NCI-H1930 (cell line): ENCODE data around the gene B4GALT5.

Experiments
- DNase-seq, 2 experiments: peaks; one replicate each; lab custom pipeline; 2025; lab: John Stamatoyannopoulos, UW

B4GALT5 gene

DNA sequence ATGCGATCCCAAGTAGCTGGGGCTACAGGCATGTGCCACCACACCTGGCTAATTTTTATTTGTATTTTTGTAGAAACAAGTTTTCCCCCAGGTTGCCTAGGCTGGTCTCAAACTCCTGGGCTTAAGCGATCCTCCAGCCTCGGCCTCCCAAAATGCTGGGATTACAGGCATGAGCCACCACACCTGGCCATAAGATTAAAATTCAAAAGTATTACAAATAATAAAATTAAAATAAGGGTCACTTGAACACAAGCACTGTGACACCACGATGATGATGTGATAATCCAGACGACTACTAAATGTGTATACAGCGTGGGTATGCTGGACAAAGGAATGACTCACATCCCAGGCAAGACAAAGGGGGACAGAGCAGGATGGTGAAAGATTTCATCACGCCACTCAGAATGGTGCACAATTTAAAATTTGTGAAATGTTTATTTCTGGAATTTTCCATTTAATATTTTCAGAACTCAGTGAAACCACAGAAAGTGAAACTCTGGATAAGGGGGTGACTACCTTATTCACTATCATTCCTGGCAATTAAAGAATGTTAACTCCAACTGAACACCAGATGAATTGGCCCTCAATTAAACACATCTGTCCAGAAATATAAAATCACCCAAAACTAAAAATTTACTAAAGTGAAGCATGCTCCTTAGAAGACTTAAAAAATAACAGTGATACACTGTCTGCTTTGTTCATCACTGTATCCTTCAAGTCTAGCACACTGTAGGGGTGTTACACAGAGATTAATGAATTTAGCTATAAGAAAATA lies 13.1 kb downstream of the B4GALT5 start:
- DNase-seq, result peak in 1 of 2 experiments; percentile 52

DNA sequence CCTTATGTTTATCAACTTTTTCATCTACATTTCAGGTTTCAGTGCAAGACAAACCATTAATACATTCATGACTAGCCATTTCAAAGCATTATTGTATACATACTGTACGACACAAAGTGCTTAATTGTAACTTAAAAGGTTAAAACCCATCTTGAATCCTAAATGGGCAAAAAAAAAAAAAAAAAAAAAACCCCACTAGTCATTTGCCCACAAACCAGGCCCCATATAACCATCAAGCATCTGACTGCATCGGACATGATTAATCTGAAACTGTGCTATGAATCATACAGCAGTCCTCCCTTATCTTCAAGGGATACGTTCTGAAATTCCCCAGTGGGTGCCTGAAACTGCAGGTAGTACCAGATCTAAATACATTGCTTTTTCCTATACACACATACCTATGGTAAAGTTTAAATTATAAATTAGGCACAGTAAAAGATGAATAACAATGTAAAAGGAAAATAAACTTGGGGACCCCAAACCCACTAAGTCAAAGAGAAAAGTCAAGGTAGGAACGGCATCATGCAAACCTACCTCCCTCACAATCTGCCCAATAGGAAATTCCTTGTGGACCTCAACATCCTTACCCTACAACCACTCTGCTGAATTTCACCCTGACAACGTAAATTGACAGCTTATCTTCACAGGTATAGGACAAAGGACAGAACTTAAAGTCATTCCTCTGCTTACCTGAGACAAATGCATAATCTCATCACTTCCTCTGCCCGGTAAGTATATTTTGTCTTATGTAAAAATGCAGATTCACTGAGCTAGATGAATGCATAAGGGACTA lies 14.3 kb downstream of the B4GALT5 start:
- no peak for DNase-seq

DNA sequence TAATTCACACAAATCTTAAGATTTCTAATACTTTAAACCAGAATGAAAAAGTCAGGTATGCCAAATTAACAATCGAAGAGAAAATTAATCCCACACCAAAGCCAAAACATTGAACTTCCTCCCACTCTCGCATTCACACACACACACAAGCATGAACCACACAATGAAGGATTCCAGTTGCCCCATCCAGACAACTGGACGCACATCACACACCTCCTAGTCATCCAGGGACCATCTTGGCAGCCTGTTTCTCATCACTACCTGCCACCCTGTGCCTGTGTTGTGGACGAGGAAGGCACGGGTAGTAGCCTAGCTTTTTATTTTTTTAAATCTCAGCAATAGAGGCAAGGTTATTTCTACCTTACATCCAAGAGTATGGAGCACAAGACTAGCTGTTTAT lies 15.2 kb downstream of the B4GALT5 start:
- DNase-seq, result no peak

DNA sequence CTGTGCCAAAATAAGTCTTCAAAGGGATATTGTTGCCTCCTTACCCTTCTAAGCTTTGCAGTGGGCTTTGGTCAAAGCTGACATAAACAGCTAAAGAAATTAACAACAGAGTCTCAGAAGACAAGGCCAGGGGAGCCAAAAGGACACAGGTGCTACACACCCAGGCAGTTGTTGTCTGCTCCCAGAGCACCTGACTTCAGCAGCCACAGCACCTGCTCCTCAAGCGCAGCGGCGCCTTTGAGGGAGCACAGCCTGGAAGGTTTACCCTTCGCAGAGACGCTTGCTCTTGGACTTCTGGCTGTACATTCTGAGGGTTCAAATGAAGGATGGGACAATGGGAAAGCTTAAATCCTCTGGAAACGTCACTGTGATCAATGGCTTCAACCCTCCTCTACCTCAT lies 16.6 kb downstream of the B4GALT5 start:
- peak; percentile 26 to 41 for DNase-seq

DNA sequence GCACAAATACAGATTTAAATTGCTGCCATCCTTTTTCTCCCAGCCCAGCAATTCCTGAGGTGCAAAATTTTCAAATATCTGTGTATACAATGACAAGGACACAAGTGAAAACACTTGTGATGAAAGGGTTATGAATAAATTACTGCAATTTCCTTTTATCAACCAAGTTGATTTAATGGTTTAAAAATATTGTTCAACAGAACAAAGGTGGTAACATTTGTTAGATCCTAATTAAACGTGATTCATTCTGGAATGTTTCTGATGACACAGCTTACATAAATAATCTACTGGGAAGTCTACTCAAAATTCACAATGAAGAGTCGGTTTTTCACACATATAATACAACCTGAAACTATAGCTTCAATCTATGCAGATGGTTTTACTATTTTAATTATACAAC lies 17.1 kb downstream of the B4GALT5 start:
- no peak for DNase-seq

DNA sequence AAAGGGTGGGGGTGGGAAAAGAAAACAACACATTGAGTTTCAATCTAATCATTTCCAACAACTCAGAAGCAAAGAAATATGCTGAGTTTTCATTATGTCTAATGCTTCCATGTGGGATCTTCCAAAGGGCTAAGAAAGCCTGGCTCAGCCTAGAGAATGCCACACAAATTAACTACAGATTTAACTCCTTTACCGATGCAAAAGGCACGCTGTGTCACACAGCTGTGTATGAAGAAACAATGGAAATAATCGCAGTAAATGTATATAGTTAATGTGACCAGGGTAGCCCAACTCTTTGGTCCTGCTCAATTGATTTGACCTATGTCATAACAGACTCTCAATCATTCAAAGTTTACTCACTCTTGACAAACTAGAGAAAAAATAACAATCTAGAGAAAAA lies 17.8 kb downstream of the B4GALT5 start:
- no peak for DNase-seq

DNA sequence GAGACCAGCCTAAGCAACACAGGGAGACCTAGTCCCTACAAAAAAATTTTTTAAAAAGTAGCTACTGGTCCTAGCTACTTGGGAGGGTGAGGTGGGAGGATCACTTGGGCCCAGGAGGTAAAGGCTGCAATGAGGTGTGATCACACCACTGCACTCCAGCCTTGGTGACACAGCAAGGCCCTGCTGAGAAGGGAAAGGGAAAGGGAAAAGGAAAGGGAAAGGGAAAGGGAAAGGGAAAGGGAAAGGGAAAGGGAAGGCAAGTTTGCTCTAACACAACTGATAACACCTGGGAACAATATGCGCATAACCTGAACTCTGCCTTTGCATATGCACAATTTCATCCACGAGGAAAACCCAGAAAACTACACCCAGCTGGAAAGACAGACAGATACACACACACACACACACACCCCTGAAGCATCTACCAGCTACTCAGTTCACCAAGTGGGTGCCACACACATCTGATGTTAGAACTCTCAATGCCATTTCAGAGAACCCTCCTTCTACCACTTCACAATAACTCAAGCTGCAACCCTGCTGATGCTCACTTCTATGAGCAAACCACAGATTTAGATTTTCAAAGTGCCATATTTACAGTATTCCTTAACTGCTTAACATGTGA lies 19.1 kb downstream of the B4GALT5 start:
- no peak for DNase-seq

DNA sequence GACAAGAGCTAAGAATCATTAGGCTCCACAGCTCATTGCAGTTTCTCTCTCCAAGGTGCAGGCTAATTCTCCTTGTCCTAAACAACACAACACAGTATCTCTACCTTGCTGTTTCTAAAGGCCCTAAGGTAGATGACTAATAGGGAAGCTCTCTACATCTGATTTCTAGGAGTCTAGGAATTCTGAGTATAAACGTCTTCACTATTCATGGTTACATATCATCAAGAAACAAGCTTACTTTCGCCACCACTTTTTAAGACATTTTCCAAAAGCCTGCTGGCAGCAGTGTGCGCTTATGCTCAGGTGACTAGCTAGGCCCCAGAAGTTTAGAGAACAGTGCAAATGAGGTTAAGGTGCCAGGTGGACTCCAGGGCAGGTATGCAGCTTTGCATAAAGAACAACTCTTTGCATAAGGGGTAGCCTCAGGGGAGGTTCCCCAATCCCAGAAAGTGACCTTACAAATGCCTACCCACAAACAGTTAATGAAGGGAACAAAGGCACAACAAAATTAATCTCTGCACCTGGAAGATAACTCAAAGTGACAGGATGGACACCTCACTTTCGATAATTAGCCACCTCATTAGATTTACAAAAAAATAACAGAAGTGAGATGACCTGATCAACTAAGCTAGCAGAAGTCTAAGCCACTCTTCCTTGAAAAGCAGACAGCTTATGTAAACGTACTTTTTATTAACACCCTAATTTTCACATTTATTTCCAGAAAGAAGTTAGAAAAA lies 20.1 kb downstream of the B4GALT5 start:
- no peak for DNase-seq

DNA sequence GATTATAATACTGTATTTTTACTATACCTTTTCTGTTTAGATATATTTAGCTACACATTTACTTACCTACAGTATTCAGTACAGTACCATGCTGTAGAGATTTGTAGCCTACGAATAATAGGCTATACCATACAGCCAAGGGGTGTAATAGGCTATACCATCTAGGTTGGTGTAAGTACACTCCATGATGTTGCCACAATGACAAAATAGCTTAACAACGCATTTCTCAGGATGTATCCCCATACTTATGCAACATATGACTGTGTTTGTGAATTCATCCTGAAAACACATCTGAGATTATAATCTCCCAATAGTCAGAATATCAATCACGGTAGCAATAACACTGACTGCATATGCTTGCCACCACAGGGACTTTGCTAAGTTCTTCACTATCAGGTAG lies 20.7 kb downstream of the B4GALT5 start:
- DNase-seq, result no peak

DNA sequence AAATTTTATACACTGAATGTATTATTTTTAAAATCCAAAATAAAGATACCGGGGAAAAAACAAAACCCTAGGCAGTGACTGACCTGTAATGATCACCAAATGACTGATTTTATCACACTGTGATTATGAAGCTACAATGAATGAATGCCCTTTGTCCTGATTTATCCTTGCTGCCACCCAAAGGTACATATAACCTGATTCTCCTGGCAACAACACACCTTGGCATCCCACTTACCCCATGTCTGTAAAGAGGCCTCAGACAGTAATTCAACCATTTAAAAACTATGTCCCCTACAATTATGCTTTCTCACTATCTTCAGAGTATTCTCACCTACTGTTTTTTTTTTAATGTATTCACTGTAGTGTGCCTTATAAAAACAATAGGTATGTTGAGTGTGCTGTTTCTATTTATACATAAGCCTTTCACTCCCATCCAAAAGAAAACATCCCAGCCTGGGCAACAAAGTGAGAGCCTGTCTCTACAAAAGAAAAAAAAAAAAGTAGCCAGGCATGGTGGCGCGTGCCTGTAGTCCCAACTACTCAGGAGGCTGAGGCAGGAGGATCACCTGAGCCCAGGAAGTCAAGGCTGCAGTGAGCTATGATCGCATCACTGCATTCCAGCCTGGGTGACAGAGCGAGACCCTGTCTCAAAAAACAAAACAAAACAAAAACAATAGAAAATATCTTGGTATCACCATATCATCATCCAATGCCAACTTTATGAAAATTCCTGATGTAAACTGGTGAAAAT lies 21.7 kb downstream of the B4GALT5 start:
- no peak for DNase-seq

DNA sequence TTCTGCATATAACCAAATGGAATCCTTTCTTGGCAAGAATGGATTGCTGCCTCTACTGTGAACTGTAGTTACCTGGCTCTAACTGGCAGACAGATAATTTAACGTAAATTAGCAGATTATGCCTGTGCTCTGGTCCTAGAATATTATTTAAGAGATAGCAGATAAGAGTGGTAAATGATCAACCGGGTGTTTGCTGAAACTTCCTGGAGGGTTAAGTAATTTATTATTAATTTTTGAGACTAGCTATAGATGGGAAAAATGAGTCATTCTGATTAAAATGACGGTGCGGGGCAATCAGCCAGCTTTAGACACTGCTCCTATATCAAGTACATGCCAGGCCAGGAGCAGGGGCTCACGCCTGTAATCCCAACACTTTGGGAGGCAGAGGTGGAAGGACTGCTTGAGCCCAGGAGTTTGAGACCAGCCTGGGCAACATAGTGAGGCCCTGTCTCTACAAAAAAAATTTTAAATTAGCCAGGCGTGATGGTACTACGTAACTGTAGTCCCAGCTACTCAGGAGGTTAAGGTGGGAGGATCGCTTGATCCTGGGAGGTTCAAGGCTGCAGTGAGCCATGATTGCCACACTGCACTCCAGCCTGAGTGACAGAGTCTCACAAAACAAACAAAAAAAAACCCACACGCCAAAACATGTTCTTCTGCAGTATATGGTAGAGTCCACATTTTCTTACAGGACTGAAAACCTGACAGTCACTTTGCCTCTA lies 22.6 kb downstream of the B4GALT5 start:
- no peak for DNase-seq

DNA sequence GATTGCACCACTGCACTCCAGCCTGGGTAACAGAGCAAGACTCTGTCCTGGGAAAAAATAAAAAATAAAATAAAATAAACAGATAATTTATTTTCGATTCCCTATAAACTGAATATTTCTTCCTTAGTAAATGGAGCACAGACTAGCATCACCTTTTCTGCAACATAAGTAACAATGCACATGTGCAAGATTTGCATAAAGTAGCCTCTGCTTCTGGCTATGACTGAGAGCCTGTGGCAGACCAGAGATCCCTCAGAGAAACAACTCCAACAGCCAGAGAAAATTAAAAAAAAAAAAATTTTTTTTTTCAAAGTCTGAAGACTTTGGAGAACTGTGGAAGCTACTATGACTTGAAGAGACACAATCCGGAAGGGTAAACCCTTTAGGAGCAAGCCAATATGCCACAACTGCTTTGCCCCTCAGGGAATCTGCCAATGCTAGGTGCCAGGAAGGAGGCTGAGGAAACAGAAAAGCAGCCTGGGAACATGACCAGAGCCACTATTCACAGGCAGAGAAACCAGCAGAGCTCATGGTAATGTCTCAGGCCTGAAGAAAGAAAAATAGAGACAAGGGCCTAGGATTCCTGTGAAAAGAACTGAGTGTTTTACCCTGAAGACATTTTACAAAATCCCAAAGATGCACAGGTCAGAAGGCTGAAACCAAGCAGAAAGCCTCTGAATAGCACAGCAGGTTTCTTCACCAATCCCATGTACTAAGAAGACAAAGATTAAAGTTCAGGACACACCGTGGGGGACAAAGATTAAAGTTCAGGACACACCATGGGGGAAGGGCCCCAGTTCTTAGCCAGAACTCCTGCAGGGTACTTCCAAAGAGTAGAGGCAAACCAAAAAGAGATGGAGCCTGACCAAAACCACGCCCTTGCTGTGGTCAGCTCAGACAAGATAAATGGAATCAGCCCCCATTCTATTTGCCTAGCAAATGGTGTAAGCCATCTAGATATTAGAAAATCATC lies 25.8 kb downstream of the B4GALT5 start:
- no peak for DNase-seq

DNA sequence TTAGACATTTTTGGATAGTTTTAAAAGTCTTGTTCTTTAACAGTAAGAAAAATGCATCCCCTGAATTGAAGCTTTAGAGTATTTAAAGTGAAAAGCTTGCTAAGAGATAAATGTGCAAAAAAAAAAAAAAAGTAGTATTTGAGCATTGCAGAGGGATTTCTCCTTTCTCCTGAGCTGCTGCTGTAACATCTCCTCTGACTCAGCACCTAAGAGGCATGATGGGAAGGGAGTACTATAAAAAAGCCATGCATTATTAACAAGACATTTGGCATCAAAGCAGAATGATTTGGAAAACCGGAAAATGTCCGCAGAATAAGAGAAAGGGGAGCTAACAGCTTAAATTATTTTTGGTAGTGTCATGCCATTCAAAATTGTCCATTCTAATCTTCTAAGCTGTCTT lies 27.9 kb downstream of the B4GALT5 start:
- DNase-seq, result no peak

DNA sequence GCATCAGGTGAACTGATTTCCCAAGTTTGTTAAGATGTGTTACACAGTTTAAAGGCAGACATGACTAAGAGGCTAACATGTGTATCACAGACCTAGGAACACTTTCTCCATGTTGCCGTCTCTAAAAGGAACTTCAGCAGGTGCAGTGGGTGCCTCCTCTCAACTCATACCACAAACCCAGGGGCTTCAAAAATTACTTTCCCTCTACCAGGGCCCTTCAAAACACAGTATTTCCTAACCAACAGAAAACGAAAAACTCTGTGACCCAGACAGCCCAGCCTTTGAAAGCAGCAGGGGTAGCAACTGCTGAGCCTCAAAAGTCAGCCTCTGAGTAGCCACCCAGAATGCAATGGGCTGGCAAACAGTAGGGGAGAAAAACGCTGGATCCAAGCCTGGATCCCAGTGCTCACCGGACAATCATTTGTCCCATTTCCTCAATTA lies 28.5 kb downstream of the B4GALT5 start:
- DNase-seq, result no peak

DNA sequence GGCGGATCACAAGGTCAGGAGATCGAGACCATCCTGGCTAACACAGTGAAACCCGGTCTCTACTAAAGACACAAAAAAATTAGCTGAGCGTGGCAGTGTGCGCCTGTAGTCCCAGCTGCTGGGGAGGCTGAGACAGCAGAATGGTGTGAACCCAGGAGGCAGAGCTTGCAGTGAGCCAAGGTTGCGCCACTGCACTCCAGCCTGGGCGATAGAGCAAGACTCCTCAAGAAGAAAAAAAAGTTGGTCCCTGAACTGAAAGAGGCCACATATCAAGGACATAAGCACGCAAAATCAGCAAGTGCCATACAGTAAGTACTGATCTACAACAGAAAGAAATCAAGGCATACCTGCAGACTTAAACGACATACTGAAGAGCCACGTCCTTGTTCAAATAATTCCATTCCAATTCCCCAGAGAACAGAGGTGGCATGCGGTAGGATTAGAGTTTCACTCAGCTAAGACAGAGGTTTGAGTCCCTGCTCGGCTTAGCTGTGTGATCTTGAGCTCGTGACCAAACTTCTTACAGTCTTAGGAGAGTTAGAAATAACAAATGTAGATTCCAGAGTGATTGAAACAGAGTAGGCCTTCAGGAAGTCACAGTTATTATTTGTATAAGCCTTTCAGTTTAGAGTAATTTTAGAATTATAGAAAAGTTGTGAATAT lies 29.2 kb downstream of the B4GALT5 start:
- DNase-seq, result no peak

DNA sequence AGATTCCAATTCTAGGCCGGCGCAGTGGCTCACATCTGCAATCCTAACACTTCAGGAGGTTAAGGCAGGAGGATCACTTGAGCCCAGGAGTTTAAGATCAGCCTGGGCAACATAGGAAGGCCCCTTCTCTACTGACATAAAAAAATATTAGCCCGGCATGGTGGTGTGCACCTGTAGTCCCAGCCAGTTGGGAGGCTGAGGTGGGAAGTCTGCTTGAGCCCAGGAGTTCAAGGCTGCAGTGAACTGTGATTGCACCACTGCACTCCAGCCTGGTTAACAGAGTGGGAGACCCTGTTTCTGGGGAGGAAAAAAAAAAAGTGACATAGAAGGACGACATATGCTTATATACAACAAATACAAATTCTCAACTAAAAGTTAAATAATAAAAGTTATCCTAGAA lies 30.9 kb downstream of the B4GALT5 start:
- DNase-seq, result no peak

DNA sequence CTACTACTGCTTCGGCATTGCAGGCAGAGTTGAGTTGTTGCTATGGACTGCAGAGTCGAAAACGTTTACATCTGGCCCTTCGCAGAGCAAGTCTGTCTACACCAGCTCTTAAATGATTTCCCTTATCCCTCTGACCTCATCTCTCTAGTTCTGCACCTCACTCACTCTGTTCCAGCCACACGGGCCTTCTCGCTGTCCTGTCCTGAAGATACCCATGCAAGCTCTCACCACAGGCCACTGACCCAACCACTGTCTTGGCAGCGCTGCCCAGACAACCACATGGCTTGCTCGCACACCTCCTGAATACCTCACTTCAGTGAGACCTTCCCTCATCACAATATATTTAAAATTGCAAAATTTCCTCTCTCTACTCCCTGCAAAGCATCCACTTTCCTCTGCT lies 31.4 kb downstream of the B4GALT5 start:
- DNase-seq, result no peak

DNA sequence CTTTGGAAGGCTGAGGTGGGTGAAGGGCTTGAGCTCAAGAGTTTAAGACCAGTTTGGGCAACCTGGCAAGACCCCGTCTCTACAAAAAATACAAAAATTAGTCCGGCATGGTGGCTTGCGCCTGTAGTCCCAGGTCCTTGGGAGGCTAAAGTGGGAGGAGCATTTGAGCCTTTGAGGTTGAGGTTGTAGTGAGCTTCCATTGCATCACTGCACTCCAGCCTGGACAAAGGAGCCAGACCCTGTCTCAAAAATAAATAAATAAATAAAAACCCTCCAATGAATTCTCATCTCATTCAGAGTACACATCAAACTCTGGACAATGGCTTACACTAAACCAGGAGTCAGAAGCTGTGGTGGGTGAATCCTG lies 31.8 kb downstream of the B4GALT5 start:
- no peak for DNase-seq

DNA sequence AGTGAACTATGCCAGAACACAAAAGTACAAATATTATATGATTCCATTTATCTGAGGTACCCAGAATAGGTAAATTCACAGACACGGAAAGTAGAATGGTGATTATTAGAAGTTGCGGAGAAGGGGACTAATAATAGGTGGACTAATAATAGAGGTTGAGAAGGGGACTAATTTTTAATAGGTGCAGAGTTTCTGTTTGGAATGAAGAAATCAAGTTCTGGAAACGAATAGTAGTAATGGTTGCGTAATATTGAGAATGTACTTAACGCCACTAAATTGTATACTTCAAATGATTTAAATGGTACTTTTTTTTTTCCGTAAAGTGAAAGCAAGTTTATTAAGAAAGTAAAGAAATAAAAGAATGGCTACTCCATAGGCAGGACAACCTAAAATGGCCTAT lies 33.2 kb downstream of the B4GALT5 start:
- DNase-seq, result no peak
